GM18861 (cell line): Measurements from ENCODE around the gene SYNGR4.

Source experiments
- ATAC-seq: cut with Tn5 transposase; IDR thresholded peaks from one replicate; pipeline ENCODE4 v1.9.1; 2021; ENCODE audit not compliant: unreplicated experiment

The SYNGR4 gene

DNA sequence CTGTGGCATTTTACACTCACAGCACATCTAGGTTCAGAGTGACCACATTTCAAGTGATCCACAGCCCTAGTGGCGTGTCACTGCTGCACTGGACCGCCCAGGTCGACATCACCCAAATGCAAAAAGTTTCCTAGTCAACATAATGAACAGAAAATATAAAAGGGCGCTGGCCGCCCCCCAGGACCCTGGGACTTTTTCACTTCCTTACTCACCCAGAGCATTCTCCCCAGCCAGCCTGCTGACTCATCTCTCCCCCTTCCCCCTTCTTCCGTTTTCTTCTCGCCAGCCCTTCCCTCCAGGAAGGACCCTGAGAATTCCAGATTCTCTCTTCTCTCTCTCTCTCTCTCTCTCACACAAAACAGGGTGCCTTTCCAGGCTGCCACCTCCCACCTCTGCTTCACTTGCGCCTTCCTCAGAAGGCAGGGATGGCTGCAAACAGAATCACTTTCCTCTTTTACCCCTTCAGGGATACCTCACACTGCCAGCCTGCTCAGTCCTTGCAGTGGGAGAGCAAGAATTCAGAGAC is 60.6 kb downstream of the SYNGR4 start:
- ATAC-seq, result no peak
